ENCODE results near the gene OSBPL5.
"Not testable (repeated sequence)": the region's sequence is repeated elsewhere in the genome, so short reads cannot be mapped to it uniquely, and the experiment has no call there.

DNA sequence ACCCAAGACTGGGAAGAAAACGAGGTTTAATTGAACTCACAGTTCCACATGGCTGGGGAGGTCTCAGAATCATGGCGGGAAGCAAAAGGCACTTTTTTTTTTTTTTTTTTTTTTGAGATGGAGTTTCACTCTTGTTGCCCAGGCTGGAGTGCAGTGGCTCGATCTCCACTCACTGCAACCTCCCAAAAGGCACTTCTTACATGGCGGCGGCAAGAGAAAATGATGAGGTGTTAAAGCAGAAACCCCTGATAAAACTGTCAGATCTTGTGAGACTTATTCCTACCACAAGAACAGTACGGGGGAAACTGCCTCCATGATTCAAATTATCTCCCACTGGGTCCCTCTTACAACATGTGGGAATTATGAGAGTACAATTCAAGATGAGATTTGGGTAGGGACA is 100.4 kb downstream of the OSBPL5 start:
- TF ChIP-seq EZH2 (IDR thresholded peaks at IDR 0.05; ENCODE audit: low read length, missing control alignments); CTCF (conservative IDR thresholded peaks at IDR 0.05 in 1 of 2, IDR thresholded peaks at IDR 0.05 in 1 of 2; ENCODE audit: low read depth in 1 of 2, low read length in 2 of 2): not testable (repeated sequence)
